Mesenchymal stem cell (in vitro differentiated cells and primary cell): ENCODE data around the gene NRROS.
A peak's percentile ranks its signal among the peaks of the same experiment; 100 is the strongest.

Source experiments
- DNase-seq: peaks from one replicate; pipeline ENCODE4 v3.0.0-alpha.2; 2013
- H2AFZ ChIP-seq: one replicate; pipeline ENCODE4 v1.6.1; 2013; ENCODE audit warnings: low read depth, mild to moderate bottlenecking, control low read depth, inconsistent platforms, low read length, moderate library complexity
- H2AK5ac ChIP-seq: 2 replicates; pipeline ENCODE4 v1.6.1; 2013; ENCODE audit warnings: low read length, moderate library complexity, mild to moderate bottlenecking, inconsistent platforms; ENCODE audit not compliant: severe bottlenecking
- H2BK120ac ChIP-seq: one replicate; pipeline ENCODE4 v1.6.1; 2013; ENCODE audit warnings: low read depth, mild to moderate bottlenecking, inconsistent platforms, low read length, moderate library complexity
- H2BK12ac ChIP-seq, 2 experiments: one replicate each; pipeline ENCODE4 v1.6.1; 2013; ENCODE audit warnings: inconsistent platforms in 2 of 2, low read length in 2 of 2, mild to moderate bottlenecking in 2 of 2, moderate library complexity in 2 of 2, control low read depth in 1 of 2
- H2BK15ac ChIP-seq: one replicate; pipeline ENCODE4 v1.6.1; 2013; ENCODE audit warnings: mild to moderate bottlenecking, low read depth, inconsistent platforms; ENCODE audit not compliant: poor library complexity, severe bottlenecking
- H2BK5ac ChIP-seq: 2 replicates; pipeline ENCODE4 v1.6.1; 2013; ENCODE audit warnings: low read depth, mild to moderate bottlenecking, low read length, control low read depth, inconsistent platforms; ENCODE audit not compliant: poor library complexity, severe bottlenecking
- H3K14ac ChIP-seq, 2 experiments: one replicate each; pipeline ENCODE4 v1.6.1; 2013; ENCODE audit warnings: inconsistent platforms in 2 of 2, low read length in 2 of 2, control low read depth in 1 of 2, mild to moderate bottlenecking in 1 of 2, moderate library complexity in 1 of 2
- H3K18ac ChIP-seq, 2 experiments: one replicate each; pipeline ENCODE4 v1.6.1; 2013; ENCODE audit warnings: inconsistent platforms in 2 of 2, low read length in 2 of 2, control low read depth in 1 of 2, low read depth in 1 of 2, mild to moderate bottlenecking in 1 of 2
- H3K23ac ChIP-seq, 2 experiments: one replicate each; pipeline ENCODE4 v1.6.1; 2013; ENCODE audit warnings: inconsistent platforms in 2 of 2, low read length in 2 of 2, mild to moderate bottlenecking in 2 of 2, moderate library complexity in 2 of 2, control low read depth in 1 of 2
- H3K27ac ChIP-seq: 2 replicates; pipeline ENCODE4 v1.5.1; 2013; ENCODE audit warnings: mild to moderate bottlenecking, moderate library complexity, low read length, control low read depth, inconsistent platforms; ENCODE audit not compliant: poor library complexity, severe bottlenecking
- H3K27me3 ChIP-seq, 2 experiments: 2 replicates each; pipeline versions ENCODE4 v1.6.1 to v1.7.0; 2013; ENCODE audit warnings: low read length in 2 of 2, mild to moderate bottlenecking in 2 of 2, moderate library complexity in 2 of 2, control low read depth in 1 of 2, inconsistent platforms in 1 of 2; ENCODE audit not compliant: control insufficient read depth in 1 of 2, insufficient read depth in 1 of 2
- H3K36me3 ChIP-seq, 2 experiments: 2 replicates each; pipeline versions ENCODE4 v1.6.1 to v1.7.0; 2013; ENCODE audit warnings: low read length in 2 of 2, control low read depth in 1 of 2, inconsistent platforms in 1 of 2, low read depth in 1 of 2, mild to moderate bottlenecking in 1 of 2; ENCODE audit not compliant: insufficient read depth in 2 of 2, control insufficient read depth in 1 of 2
- H3K4ac ChIP-seq, 2 experiments: one replicate each; pipeline ENCODE4 v1.6.1; 2013; ENCODE audit warnings: inconsistent platforms in 2 of 2, low read length in 2 of 2, mild to moderate bottlenecking in 2 of 2, moderate library complexity in 2 of 2, control low read depth in 1 of 2, low read depth in 1 of 2
- H3K4me1 ChIP-seq: 2 replicates; pipeline ENCODE4 v1.6.1; 2013; ENCODE audit warnings: low read depth, low read length, control low read depth; ENCODE audit not compliant: control insufficient read depth, insufficient read depth
- H3K4me2 ChIP-seq: 2 replicates; pipeline ENCODE4 v1.6.1; 2013; ENCODE audit warnings: low read length, mild to moderate bottlenecking, inconsistent platforms; ENCODE audit not compliant: poor library complexity, severe bottlenecking
- H3K4me3 ChIP-seq, 2 experiments: 2 replicates each; pipeline versions ENCODE4 v1.5.1 to v1.7.0; 2013; ENCODE audit warnings: low read length in 2 of 2, mild to moderate bottlenecking in 2 of 2, control low read depth in 1 of 2, low read depth in 1 of 2; ENCODE audit not compliant: insufficient read depth in 1 of 2
- H3K79me1 ChIP-seq: replicated peaks from 2 replicates; pipeline ENCODE4 v1.6.1; 2013; ENCODE audit warnings: mild to moderate bottlenecking, control low read depth, low read length, inconsistent platforms; ENCODE audit not compliant: poor library complexity, severe bottlenecking
- H3K9ac ChIP-seq: 2 replicates; pipeline ENCODE4 v1.7.0; 2013; ENCODE audit warnings: mild to moderate bottlenecking, low read length, moderate library complexity
- H3K9me3 ChIP-seq: 2 replicates; pipeline ENCODE4 v1.7.0; 2013; ENCODE audit warnings: mild to moderate bottlenecking, low read length; ENCODE audit not compliant: control insufficient read depth
- H4K8ac ChIP-seq: one replicate; pipeline ENCODE4 v1.6.1; 2013; ENCODE audit warnings: inconsistent platforms, mild to moderate bottlenecking, low read length, moderate library complexity
- H4K91ac ChIP-seq: one replicate; pipeline ENCODE4 v1.6.1; 2013; ENCODE audit warnings: mild to moderate bottlenecking, low read length, inconsistent platforms
- WGBS: methylation state at CpG from one replicate; pipeline ENCODE4 v1.1.7; 2013; ENCODE audit warnings: mixed read lengths; 5-methylcytosine and 5-hydroxymethylcytosine counted together

Gene NRROS

GRCh38 chr3:196638861-196639482 lies 522 bp upstream of the NRROS start:
- Histone ChIP-seq H3K4me3 (peak overlapping the region in 1 of 2 experiments; percentile 68), H3K36me3 (no peaks in the 10 kb centered on the region), H3K4ac (no peak overlapping the region), H3K14ac (no peak overlapping the region), H3K27me3 (peaks cover 0 to 26% of the 10 kb centered on the region in 2 experiments), H2BK5ac (no peak overlapping the region), H4K8ac (no peak overlapping the region), H3K9me3 (no peaks in the 10 kb centered on the region), H3K18ac (peak overlapping the region in 1 of 2 experiments; percentile 52), H3K79me1 (no peaks in the 10 kb centered on the region), H4K91ac (no peak overlapping the region), H3K4me2 (no peak overlapping the region), H3K4me1 (peaks cover 4% of the 10 kb centered on the region), H3K9ac (peak overlapping the region; percentile 84), H2BK15ac (no peak overlapping the region), H3K23ac (no peak overlapping the region), H3K27ac (no peak overlapping the region), H2BK120ac (no peak overlapping the region), H2BK12ac (peak overlapping the region in 1 of 2 experiments; percentile 8), H2AFZ (no peak overlapping the region), H2AK5ac (no peak overlapping the region)
- DNase-seq: no peak
- WGBS: 54% methylated on average over 19 of the region's 19 CpGs

- 93% methylated on average over 21 of the region's 24 CpGs for WGBS
- Histone ChIP-seq H3K23ac (no peak overlapping the region), H3K4me2 (no peak overlapping the region), H3K36me3 (no peaks in the 10 kb centered on the region), H4K8ac (no peak overlapping the region), H3K4me3 (peak overlapping the region in 1 of 2 experiments; percentile 79), H3K4ac (peak overlapping the region in 1 of 2 experiments; percentile 11), H3K14ac (no peak overlapping the region), H2BK12ac (peak overlapping the region in 1 of 2 experiments; percentile 33), H2BK5ac (no peak overlapping the region), H2BK120ac (no peak overlapping the region), H2AFZ (no peak overlapping the region), H2AK5ac (no peak overlapping the region), H3K9me3 (no peaks in the 10 kb centered on the region), H3K27ac (no peak overlapping the region), H4K91ac (no peak overlapping the region), H3K79me1 (no peaks in the 10 kb centered on the region), H3K9ac (peak overlapping the region; percentile 84), H3K18ac (peak overlapping the region in 1 of 2 experiments; percentile 41), H2BK15ac (peak overlapping the region; percentile 39), H3K27me3 (peaks cover 0 to 26% of the 10 kb centered on the region in 2 experiments), H3K4me1 (peaks cover 4% of the 10 kb centered on the region)
- DNase-seq: no peak
These were observed 964 bp downstream of the NRROS start for GRCh38 chr3:196640297-196641018.

- no peaks in the 10 kb centered on the region for H3K9me3 ChIP-seq
These were observed 2.0 kb downstream of the NRROS start for GRCh38 chr3:196641333-196642054.

GRCh38 chr3:196642434-196642833 lies 2.9 kb downstream of the NRROS start:
- H2AK5ac ChIP-seq: no peak overlapping the region
- H2AFZ ChIP-seq: no peak overlapping the region
- H3K9ac ChIP-seq: no peak overlapping the region
- no peak overlapping the region for H3K27ac ChIP-seq
- H2BK5ac ChIP-seq: no peak overlapping the region
- no peak overlapping the region for H2BK15ac ChIP-seq
- no peak overlapping the region for H4K8ac ChIP-seq
- no peaks in the 10 kb centered on the region for H3K36me3 ChIP-seq
- H3K14ac ChIP-seq: no peak overlapping the region
- no peak overlapping the region for H3K18ac ChIP-seq
- H3K4me3 ChIP-seq: no peak overlapping the region
- no peak overlapping the region for H2BK120ac ChIP-seq
- peaks cover 0 to 22% of the 10 kb centered on the region in 2 experiments for H3K27me3 ChIP-seq
- H3K79me1 ChIP-seq: no peaks in the 10 kb centered on the region
- H3K4ac ChIP-seq: no peak overlapping the region
- DNase-seq: no peak
- no peak overlapping the region for H3K23ac ChIP-seq
- no peak overlapping the region for H4K91ac ChIP-seq
- no peak overlapping the region for H3K4me2 ChIP-seq
- H3K9me3 ChIP-seq: no peaks in the 10 kb centered on the region
- WGBS: 93% methylated on average over 11 of the region's 11 CpGs
- H2BK12ac ChIP-seq: no peak overlapping the region
- peaks cover 4% of the 10 kb centered on the region for H3K4me1 ChIP-seq

More at GRCh38 chr3:196641333-196642054, 2.0 kb downstream of the NRROS start:
- no peak overlapping the region for H2BK12ac ChIP-seq
- H4K91ac ChIP-seq: no peak overlapping the region
- DNase-seq: no peak
- H2BK15ac ChIP-seq: no peak overlapping the region
- H3K18ac ChIP-seq: no peak overlapping the region
- WGBS: 91% methylated on average over 9 of the region's 9 CpGs
- H2AK5ac ChIP-seq: no peak overlapping the region
- H3K4me1 ChIP-seq: peaks cover 4% of the 10 kb centered on the region
- no peak overlapping the region for H3K27ac ChIP-seq
- H3K23ac ChIP-seq: no peak overlapping the region
- no peak overlapping the region for H3K14ac ChIP-seq
- H3K4ac ChIP-seq: no peak overlapping the region
- H2BK120ac ChIP-seq: no peak overlapping the region
- no peak overlapping the region for H3K9ac ChIP-seq
- no peak overlapping the region for H2BK5ac ChIP-seq
- peaks cover 0 to 26% of the 10 kb centered on the region in 2 experiments for H3K27me3 ChIP-seq
- no peak overlapping the region for H4K8ac ChIP-seq
- H3K79me1 ChIP-seq: no peaks in the 10 kb centered on the region
- H3K4me3 ChIP-seq: no peak overlapping the region
- no peaks in the 10 kb centered on the region for H3K36me3 ChIP-seq
- H2AFZ ChIP-seq: no peak overlapping the region
- no peak overlapping the region for H3K4me2 ChIP-seq
